Peyer's patch (tissue), 4 donors: ENCODE measurements around the gene ARHGAP5. TPM values are rescaled to one million over a fixed set of nuclear protein-coding genes. Genes with fewer than 3 reads are reported as not detected.
"Not testable (repeated sequence)": the region's sequence is repeated elsewhere in the genome, so short reads cannot be mapped to it uniquely, and the experiment has no call there.

Experiments
- DNase-seq, 3 donors: peaks; one replicate each; pipeline ENCODE4 v3.0.0-alpha.2; 2017 to 2019
- H3K27ac ChIP-seq, 4 donors: fragments of 200-600 bp; sonication (generic); one replicate each; pipeline ENCODE4 v1.5.1; 2016 to 2019
- H3K27me3 ChIP-seq, 2 donors: fragments of 200-600 bp; sonication (generic); one replicate each; pipeline ENCODE4 v1.5.1; 2019
- H3K36me3 ChIP-seq, 3 donors: fragments of 200-600 bp; sonication (generic); one replicate each; pipeline ENCODE4 v1.5.1; 2016 to 2019
- H3K4me1 ChIP-seq, 4 donors: fragments of 200-600 bp; sonication (generic); one replicate each; pipeline ENCODE4 v1.5.1; 2016 to 2019
- H3K4me3 ChIP-seq, 4 donors: fragments of 200-600 bp; sonication (generic); 1 replicate in 3 of 4; 2 replicates in 1 of 4; pipeline ENCODE4 v1.5.1; 2016 to 2019; ENCODE audit warnings: mild to moderate bottlenecking in 1 of 4
- H3K9me3 ChIP-seq, 4 donors: fragments of 200-600 bp; sonication (generic); one replicate each; pipeline ENCODE4 v1.5.1; 2016 to 2019; ENCODE audit warnings: mild to moderate bottlenecking in 1 of 4
- CTCF ChIP-seq, 6 experiments: fragments of 450-650 bp in 4 of 6; fragments of 200-600 bp in 2 of 6; sonication (generic) in 1 of 6; IDR thresholded peaks; one replicate each; pipeline ENCODE4 v1.5.1; 2017 to 2019; ENCODE audit warnings: antibody characterized with exemption in 6 of 6, mild to moderate bottlenecking in 3 of 6, moderate library complexity in 1 of 6
- POLR2A ChIP-seq, 2 donors: fragments of 450-650 bp; IDR thresholded peaks; one replicate each; pipeline ENCODE4 v1.5.1; 2017; ENCODE audit warnings: antibody characterized with exemption in 2 of 2, mild to moderate bottlenecking in 2 of 2, moderate library complexity in 2 of 2
- total RNA-seq, 4 donors: library from RNA; depleted of rRNA; stranded (reverse); fragments of >200 nt; gene quantifications; one replicate each; pipeline ENCODE4 v1.1.0, GENCODE V29; 2016

Gene ARHGAP5
- total RNA-seq, 4 donors from 2014 or later, result 113 to 123 (median 115) TPM

GRCh38 chr14:32121536-32121935 lies 44.4 kb downstream of the ARHGAP5 start:
- TF ChIP-seq CTCF (IDR thresholded peaks at IDR 0.05) (no peak), POLR2A (IDR thresholded peaks at IDR 0.05) (no peak)
- Histone ChIP-seq H3K4me3 (no peak overlapping the region), H3K27ac (no peak overlapping the region), H3K4me1 (no peaks in the 10 kb centered on the region), H3K9me3 (no peaks in the 10 kb centered on the region), H3K36me3 (peaks cover 0 to 8% (median 0%) of the 10 kb centered on the region in 3 donors), H3K27me3 (no peaks in the 10 kb centered on the region)
- DNase-seq, result no peak

GRCh38 chr14:32121948-32122347 lies 44.8 kb downstream of the ARHGAP5 start:
- Histone ChIP-seq H3K27me3 (no peaks in the 10 kb centered on the region), H3K4me1 (no peaks in the 10 kb centered on the region), H3K4me3 (no peak overlapping the region), H3K27ac (no peak overlapping the region), H3K36me3 (peaks cover 0 to 8% (median 0%) of the 10 kb centered on the region in 3 donors), H3K9me3 (no peaks in the 10 kb centered on the region)
- no peak for DNase-seq
- TF ChIP-seq POLR2A (IDR thresholded peaks at IDR 0.05), result no peak
- no peak for TF ChIP-seq CTCF (IDR thresholded peaks at IDR 0.05)

GRCh38 chr14:32126899-32127730 lies 50.0 kb downstream of the ARHGAP5 start:
- not testable (repeated sequence) for H3K27me3 ChIP-seq, H3K4me3 ChIP-seq, H3K9me3 ChIP-seq, DNase-seq, H3K27ac ChIP-seq, H3K4me1 ChIP-seq
- H3K36me3 ChIP-seq, result peaks cover 0 to 35% (median 0%) of the 10 kb centered on the region in 3 donors

GRCh38 chr14:32127731-32128654 lies 50.9 kb downstream of the ARHGAP5 start:
- not testable (repeated sequence) for H3K9me3 ChIP-seq, H3K27me3 ChIP-seq, H3K4me1 ChIP-seq, H3K4me3 ChIP-seq, H3K27ac ChIP-seq, DNase-seq
- peaks cover 0 to 35% (median 0%) of the 10 kb centered on the region in 3 donors for H3K36me3 ChIP-seq

- no peaks in the 10 kb centered on the region for H3K4me1 ChIP-seq
- H3K27ac ChIP-seq, result no peak overlapping the region
- H3K36me3 ChIP-seq, result peaks cover 0 to 35% (median 0%) of the 10 kb centered on the region in 3 donors
- H3K27me3 ChIP-seq, result no peaks in the 10 kb centered on the region
- H3K9me3 ChIP-seq, result peaks cover 0 to 3% (median 0%) of the 10 kb centered on the region in 4 donors
- no peak for TF ChIP-seq POLR2A (IDR thresholded peaks at IDR 0.05)
- no peak for TF ChIP-seq CTCF (IDR thresholded peaks at IDR 0.05)
- H3K4me3 ChIP-seq, result no peak overlapping the region
- DNase-seq, result no peak
Observed at GRCh38 chr14:32128703-32129102, 51.6 kb downstream of the ARHGAP5 start.

GRCh38 chr14:32129124-32129523 lies 52.0 kb downstream of the ARHGAP5 start:
- DNase-seq, result no peak
- Histone ChIP-seq H3K4me1 (no peaks in the 10 kb centered on the region), H3K27ac (no peak overlapping the region), H3K36me3 (peaks cover 0 to 35% (median 0%) of the 10 kb centered on the region in 3 donors), H3K4me3 (no peak overlapping the region), H3K27me3 (no peaks in the 10 kb centered on the region), H3K9me3 (peaks cover 0 to 3% (median 0%) of the 10 kb centered on the region in 4 donors)
- no peak for TF ChIP-seq CTCF (IDR thresholded peaks at IDR 0.05)
- no peak for TF ChIP-seq POLR2A (IDR thresholded peaks at IDR 0.05)

GRCh38 chr14:32131689-32132088 lies 54.6 kb downstream of the ARHGAP5 start:
- peaks cover 0 to 39% (median 0%) of the 10 kb centered on the region in 3 donors for H3K36me3 ChIP-seq
- H3K27me3 ChIP-seq, DNase-seq, H3K27ac ChIP-seq, H3K4me3 ChIP-seq, H3K4me1 ChIP-seq, H3K9me3 ChIP-seq: not testable (repeated sequence)
